Dedifferentiated amniotic fluid mesenchymal stem cell (primary cell): ENCODE data around the gene CCSER1.
"Not testable (repeated sequence)": the region's sequence is repeated elsewhere in the genome, so short reads cannot be mapped to it uniquely, and the experiment has no call there.

Source experiments
- DNase-seq: peaks from one replicate; pipeline ENCODE4 v3.0.0-alpha.2; 2016; ENCODE audit errors: extremely low spot score

The CCSER1 gene

GRCh38 chr4:90840291-90840690 is 713.1 kb downstream of the CCSER1 start:
- no peak for DNase-seq

DNA sequence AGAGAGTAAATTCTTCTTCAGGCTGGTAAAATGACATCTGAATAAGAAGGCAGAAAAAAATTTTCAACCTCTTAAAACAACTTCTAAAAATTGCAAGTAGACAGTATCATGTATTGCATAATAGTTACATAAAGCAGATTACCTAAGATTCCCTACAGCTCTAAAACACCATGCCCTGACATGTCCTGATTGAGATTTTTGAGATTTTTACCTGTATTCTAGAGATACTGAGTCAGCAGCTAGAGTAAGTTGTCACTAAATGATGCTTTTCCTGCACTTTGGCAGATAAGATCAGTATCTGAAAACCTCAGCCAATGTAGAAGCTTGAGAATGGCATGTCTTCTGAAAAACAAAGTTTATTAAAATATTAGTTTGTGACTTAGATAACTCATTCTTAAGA is 713.6 kb downstream of the CCSER1 start:
- no peak for DNase-seq

GRCh38 chr4:90841676-90842075 is 714.5 kb downstream of the CCSER1 start:
- DNase-seq, result no peak

DNA sequence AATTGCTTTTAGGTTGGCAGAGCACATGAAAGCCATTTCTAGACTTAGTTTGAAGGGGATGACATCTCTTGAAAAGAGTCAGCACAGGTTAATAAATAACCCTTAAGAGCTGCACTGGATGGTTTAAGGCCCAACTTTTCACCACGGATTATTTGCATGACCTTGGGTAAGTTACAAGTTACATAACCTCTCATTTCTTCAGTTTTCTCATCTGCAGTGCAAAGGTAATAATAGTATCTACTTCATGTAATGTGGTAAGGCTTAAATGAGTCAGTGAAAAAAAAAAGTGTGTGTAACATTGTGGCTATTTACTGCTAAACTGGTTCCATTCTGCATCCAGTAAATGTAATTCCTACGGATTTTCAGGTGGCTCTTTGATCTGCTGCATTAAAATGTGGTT is 715.8 kb downstream of the CCSER1 start:
- DNase-seq, result no peak

- DNase-seq, result no peak
Observed at GRCh38 chr4:90844241-90844640, 717.0 kb downstream of the CCSER1 start.

GRCh38 chr4:90845777-90846176 is 718.6 kb downstream of the CCSER1 start:
- DNase-seq, result no peak

GRCh38 chr4:90852237-90852636 is 725.0 kb downstream of the CCSER1 start:
- no peak for DNase-seq

DNA sequence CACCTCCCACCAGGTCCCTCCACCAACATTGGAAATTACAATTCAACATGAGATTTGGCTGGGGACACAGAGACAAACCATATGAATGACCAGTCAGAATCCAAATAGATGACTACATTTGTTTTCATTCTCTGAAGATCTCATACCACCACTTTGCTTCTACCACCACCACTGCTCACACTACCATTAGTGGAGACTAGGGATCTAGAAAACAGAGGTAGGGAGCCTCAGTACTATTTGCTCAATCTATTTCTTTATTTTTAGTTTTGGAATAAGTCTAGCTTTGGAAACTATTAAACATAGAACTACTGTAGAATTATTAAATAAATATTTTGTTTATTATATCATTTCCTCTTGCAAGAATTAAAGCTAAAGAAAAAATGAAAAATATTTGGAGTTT is 727.9 kb downstream of the CCSER1 start:
- DNase-seq, result no peak

- DNase-seq, result no peak
Observed at GRCh38 chr4:90857081-90857820, 730.1 kb downstream of the CCSER1 start.

DNA sequence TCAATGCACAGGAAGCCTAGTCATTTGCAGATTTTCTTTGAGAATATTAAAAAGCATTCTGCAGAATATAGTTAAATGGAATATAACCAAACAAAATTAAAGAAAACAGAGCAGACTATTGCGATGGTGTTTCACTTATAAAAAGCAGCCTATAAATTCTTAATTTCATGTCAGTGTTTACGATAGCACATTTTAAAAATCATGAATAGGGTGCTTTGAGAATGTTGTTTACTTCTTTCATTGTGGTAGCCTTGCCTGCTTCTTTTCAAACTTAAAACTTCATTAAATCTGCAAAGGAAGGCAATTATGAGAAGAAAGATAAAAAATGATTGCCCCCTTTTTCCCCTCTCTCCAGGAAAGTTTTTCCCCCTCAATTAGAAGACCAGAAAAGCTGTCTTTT is 748.6 kb downstream of the CCSER1 start:
- DNase-seq, result no peak

- no peak for DNase-seq
Observed at GRCh38 chr4:90876296-90876695, 749.1 kb downstream of the CCSER1 start.

GRCh38 chr4:90883519-90883918 is 756.3 kb downstream of the CCSER1 start:
- no peak for DNase-seq

DNA sequence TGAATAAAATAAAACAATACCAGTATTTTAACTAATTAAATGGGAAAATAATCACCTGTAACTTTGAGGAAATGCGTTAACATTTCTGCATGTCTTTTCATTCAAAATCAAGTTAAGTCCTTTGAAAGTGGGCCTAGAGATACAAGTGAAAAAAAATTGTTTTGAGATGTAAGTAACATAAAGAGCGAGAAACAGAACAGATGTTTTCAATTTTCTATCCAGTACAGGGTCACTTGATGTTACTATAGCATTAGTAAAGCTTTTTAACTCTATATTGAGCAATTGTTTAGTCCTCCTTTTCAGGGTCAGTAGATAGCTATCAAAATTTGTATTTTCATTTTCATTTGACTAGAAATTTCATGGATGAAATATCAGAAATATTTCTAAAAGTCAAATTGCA is 761.4 kb downstream of the CCSER1 start:
- DNase-seq, result no peak

DNA sequence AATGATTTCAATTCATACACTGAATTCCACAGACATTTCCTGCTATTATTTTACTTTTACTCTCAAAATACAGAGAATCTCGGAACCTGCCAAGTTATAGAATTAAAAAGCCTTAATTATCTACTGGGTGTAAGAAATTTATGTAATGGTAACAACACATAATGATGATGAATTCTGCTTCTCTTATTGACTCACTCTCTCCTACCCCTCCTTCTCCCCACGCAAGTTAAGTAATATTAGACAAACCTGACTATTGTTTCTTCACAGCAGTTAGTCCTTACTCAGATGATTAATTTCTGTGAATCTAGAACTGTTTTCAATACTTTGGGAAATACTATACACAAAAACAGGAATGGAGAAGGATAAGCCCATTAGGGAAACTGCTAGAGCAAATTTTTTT is 762.0 kb downstream of the CCSER1 start:
- DNase-seq, result no peak

DNA sequence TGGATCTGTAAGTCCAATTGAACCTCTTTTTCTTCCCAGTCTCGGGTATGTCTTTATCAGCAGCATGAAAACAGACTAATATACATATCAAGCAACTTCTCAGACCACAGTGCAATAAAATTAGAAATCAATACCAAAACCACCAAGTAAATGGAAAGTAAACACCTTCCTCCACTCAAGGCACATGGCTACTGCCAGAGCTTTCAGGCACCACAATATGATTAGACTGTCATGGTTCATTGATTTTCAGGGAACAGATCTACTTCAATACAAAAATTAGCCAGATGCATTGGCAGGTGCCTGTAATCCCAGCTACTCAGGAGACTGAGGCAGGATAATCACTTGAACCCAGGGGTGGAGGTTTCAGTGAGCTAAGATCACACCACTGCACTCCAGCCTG is 776.2 kb downstream of the CCSER1 start:
- DNase-seq, result not testable (repeated sequence)

- no peak for DNase-seq
Observed at GRCh38 chr4:90904021-90904420, 776.8 kb downstream of the CCSER1 start.

DNA sequence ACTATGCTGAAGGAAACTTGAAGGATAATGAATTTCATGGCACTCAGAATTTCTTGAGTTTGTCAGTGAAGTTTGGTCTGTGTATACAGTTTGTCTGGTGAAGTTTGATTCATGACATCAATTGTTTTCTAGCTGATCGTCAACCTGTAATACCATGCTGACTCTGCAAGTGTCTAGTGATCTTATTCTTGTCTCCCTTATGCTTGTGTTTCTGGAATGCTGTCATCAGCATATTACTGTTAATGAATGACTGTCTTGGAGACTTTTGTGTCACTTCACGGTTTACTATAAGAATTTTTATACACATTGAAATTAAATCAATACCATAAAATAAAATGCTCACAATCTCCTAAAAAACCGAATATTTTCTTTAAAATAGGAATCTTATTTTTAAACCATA is 779.0 kb downstream of the CCSER1 start:
- no peak for DNase-seq

DNA sequence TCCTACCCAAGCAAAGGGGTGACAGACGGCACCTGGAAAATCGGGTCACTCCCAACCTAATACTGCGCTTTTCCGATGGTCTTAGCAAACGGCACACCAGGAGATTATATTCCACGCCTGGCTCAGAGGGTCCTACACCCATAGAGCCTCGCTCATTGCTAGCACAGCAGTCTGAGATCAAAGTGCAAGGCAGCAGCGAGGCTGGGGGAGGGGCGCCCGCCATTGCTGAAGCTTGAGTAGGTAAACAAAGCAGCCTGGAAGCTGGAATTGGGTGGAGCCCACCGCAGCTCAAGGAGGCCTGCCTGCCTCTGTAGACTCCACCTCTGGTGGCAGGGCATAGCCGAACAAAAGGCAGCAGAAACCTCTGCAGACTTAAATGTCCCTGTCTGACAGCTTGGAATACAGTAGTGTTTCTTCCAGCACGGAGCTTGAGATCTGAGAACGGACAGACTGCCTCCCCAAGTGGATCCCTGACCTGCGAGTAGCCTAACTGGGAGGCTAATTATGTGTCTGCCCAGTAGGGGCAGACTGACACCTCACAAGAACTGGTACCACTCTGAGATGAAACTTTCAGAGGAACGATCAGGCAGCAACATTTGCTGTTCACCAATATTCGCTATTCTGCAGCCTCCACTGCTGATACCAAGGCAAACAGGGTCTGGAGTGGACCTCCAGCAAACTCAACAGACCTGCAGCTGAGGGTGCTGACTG is 784.7 kb downstream of the CCSER1 start:
- not testable (repeated sequence) for DNase-seq

GRCh38 chr4:90922174-90922573 is 795.0 kb downstream of the CCSER1 start:
- DNase-seq, result no peak

DNA sequence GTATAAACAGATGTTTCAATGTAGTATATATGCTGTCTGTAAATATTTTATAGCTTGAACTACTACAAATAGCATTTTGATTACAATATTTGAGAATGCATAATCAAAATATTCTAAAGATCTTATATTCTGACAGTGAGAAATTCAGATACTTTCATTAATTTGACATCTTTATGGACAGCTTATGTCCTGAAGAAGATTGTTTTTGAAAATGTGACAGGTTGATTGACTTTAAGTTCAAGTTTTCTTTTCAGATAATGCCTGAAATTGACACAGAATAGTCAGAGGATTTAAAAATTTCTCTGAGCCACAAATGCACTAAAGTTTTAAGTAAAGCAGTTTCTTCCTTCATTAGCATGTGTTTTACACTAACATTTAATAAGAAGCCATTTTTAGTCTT is 799.8 kb downstream of the CCSER1 start:
- DNase-seq, result no peak

GRCh38 chr4:90943311-90943710 is 816.1 kb downstream of the CCSER1 start:
- no peak for DNase-seq

DNA sequence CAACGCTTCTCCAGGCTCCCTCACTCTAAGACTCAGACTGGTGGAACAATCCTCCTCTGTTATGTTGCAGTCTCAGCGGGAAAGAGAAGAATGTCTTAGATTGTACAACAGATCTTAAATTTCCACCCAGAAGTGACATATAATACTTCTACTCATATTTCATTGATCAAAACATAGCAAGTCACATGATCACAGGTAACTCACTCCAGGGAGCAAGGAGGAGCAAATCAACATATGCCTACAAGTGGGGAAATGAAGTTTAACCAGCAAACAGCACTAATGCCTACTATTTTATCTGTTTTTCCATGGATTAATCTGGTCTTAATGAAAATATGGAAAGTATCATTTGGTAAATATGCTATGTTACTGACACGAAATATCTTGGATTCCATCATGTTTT is 819.8 kb downstream of the CCSER1 start:
- DNase-seq, result no peak

DNA sequence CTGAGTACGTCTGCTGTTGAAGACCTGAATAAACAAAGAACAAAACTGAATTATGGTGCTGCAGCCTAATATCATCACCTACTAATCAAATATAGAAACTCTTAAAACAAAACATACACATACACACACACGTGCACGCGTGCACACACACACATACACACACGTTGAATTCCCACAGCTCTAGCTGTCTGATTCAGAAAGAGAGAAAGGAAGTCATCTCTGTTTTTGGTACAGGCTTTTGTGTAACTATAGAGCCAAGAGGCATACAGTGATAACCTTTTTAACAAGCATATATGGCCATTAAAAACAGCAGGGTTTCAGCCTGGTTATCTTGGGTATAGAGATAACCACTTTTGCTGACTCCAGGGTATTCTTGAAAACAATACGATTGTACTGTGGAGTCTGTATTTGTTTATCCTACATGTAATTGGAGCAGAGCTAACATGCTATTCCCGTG is 823.2 kb downstream of the CCSER1 start:
- DNase-seq, result no peak
